HL-60/S4 (cell line): ENCODE data around the gene KIR3DL2.

Source experiments
- in situ Hi-C: fragments of 300-500 bp; cut with MboI; formaldehyde crosslinking; loops from 2 replicates; pipeline ENCODE4 v1.14.3; 2022; ENCODE audit warnings: low sequenced_read_pairs

The KIR3DL2 gene

GRCh38 chr19:54907899-54908298 is 57.7 kb downstream of the KIR3DL2 start:
- in situ Hi-C loops: loop anchor here (25.0 kb wide), 1 partner anchor 421 kb away; no protein-coding TSS in a partner anchor
